HG02943 (cell line): ENCODE data around the gene SUGT1.

Experiments used
- ATAC-seq: cut with Tn5 transposase; IDR thresholded peaks from one replicate; pipeline ENCODE4 v1.9.1; 2021; ENCODE audit warnings: mild to moderate bottlenecking, low read depth, moderate library complexity; ENCODE audit not compliant: unreplicated experiment

Gene SUGT1

GRCh38 chr13:52736891-52737290 lies 84.3 kb downstream of the SUGT1 start:
- no peak for ATAC-seq

GRCh38 chr13:52737451-52737850 lies 84.8 kb downstream of the SUGT1 start:
- no peak for ATAC-seq

GRCh38 chr13:52737965-52738364 lies 85.3 kb downstream of the SUGT1 start:
- ATAC-seq, result no peak

GRCh38 chr13:52738719-52739467 lies 86.3 kb downstream of the SUGT1 start:
- ATAC-seq, result peak; percentile 70

GRCh38 chr13:52739468-52740071 lies 86.9 kb downstream of the SUGT1 start, which contains the start of gene CNMD:
Gene CNMD (minus strand): TSS chr13:52739820. CDS start chr13:52739701, 119 bp downstream.
- no peak for ATAC-seq

- ATAC-seq, result no peak
Measured at GRCh38 chr13:52743569-52743968, 90.9 kb downstream of the SUGT1 start.

- no peak for ATAC-seq
Measured at GRCh38 chr13:52743988-52744387, 91.4 kb downstream of the SUGT1 start.

- ATAC-seq, result no peak
Measured at GRCh38 chr13:52744842-52745375, 92.3 kb downstream of the SUGT1 start.

- no peak for ATAC-seq
Measured at GRCh38 chr13:52746141-52746540, 93.5 kb downstream of the SUGT1 start.

GRCh38 chr13:52749419-52749818 lies 96.8 kb downstream of the SUGT1 start:
- no peak for ATAC-seq
